K562 (cell line): Measurements from ENCODE around the gene SKIL. TPM values are rescaled to one million over a fixed set of nuclear protein-coding genes. Genes with fewer than 3 reads are reported as not detected.

Experiments used
- CC2D1A ChIP-seq: fragments of 450-650 bp; IDR thresholded peaks from 2 replicates; pipeline ENCODE4 v1.6.1; 2017; ENCODE audit warnings: mild to moderate bottlenecking
- DMBX1 ChIP-seq: fragments of 250-450 bp; sonication (Bioruptor Pico); IDR thresholded peaks from 2 replicates; pipeline ENCODE4 v1.8.0; 2022; ENCODE audit warnings: inconsistent platforms, mild to moderate bottlenecking, moderate library complexity, borderline replicate concordance
- FOXP1 ChIP-seq: sonication (generic); formaldehyde crosslinking; IDR thresholded peaks from 2 replicates; pipeline ENCODE4 v1.8.0; 2022; ENCODE audit warnings: mild to moderate bottlenecking, missing genetic modification reagents
- PTBP1 ChIP-seq: fragments of 200-400 bp; formaldehyde crosslinking; IDR thresholded peaks from 2 replicates; pipeline ENCODE4 v1.6.1; 2017; ENCODE audit warnings: low read depth, low read length
- ZNF124 ChIP-seq: sonication (generic); formaldehyde crosslinking; IDR thresholded peaks from 2 replicates; pipeline ENCODE4 v1.8.1; 2022; ENCODE audit warnings: missing genetic modification reagents
- polyA plus RNA-seq, 8 experiments: library from polyadenylated mRNA; depleted of rRNA in 4 of 8; stranded (reverse) in 5 of 8; unstranded in 3 of 8; fragments of >200 nt; fragmentation: Nextera tagmentation in 2 of 8; fragmentation: Illumina TruSeq in 1 of 8; extraction: Ambion mirVana in 2 of 8; extraction: Trizol in 1 of 8; gene quantifications; 2 replicates each; pipeline versions ENCODE4 v1.2.1 to v1.2.3, GENCODE V29; 2011 to 2014; ENCODE audit warnings: inconsistent platforms in 1 of 8, missing spikeins in 1 of 8
- total RNA-seq, 7 experiments: library from RNA; depleted of rRNA in 6 of 7; stranded (reverse); fragments of >200 nt in 6 of 7; fragmentation: Illumina TruSeq in 2 of 7; extraction: Trizol in 2 of 7; gene quantifications; 2 replicates each; pipeline versions ENCODE4 v1.2.1 to v1.2.3, GENCODE V29; 2011 to 2021; ENCODE audit warnings: low replicate concordance in 1 of 7
- TF ChIP-seq, protein P1 (sequence below): fragments of 450-650 bp; IDR thresholded peaks from 2 replicates; pipeline ENCODE4 v1.6.1; 2016; ENCODE audit warnings: mild to moderate bottlenecking
- TF ChIP-seq, protein P2 (sequence below): sonication (generic); formaldehyde crosslinking; IDR thresholded peaks from 2 replicates; pipeline ENCODE4 v1.4.0; 2020; ENCODE audit warnings: mild to moderate bottlenecking, missing genetic modification reagents
- TF ChIP-seq, protein P3 (sequence below): fragments of 450-650 bp; formaldehyde crosslinking; conservative IDR thresholded peaks from 2 replicates; pipeline ENCODE4 v1.4.0; 2022; ENCODE audit warnings: mild to moderate bottlenecking, missing genetic modification characterization
- TF ChIP-seq, protein P4 (sequence below): sonication (generic); formaldehyde crosslinking; IDR thresholded peaks from 2 replicates; pipeline ENCODE4 v1.8.0; 2022; ENCODE audit warnings: mild to moderate bottlenecking, missing genetic modification reagents
- TF ChIP-seq, protein P5 (sequence below): fragments of 250-450 bp; sonication (Bioruptor Pico); IDR thresholded peaks from 2 replicates; pipeline ENCODE4 v1.5.0; 2020; ENCODE audit warnings: mild to moderate bottlenecking, borderline replicate concordance
- TF ChIP-seq, protein P6 (sequence below): fragments of 450-650 bp; IDR thresholded peaks from 2 replicates; pipeline ENCODE4 v1.6.1; 2018; ENCODE audit not compliant: partially characterized antibody

The SKIL gene
- total and polyA plus RNA-seq, 9 of the 15 experiments (the other 6 are each of a cell fraction or from before 2014, with no cell fraction given), result 4.3 to 19.1 (median 9.7) TPM

DNA sequence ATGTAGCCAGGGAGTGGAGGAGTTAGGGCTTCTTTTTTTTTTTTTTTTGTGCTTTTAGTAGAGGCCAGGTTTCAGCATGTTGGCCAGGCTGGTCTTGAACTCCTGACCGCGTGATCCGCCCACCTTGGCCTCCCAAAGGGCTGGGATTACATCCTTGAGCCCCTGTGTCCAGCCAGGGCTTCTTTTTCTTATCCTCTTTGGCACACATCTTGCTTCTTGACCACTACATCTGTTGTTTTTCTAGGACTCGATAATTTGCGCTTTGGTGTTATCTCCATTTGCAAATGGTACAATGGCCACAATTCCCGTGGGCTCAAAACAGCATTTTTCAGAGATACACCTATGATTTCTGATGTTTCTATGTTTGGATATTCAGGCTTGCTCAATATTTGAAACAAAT lies 4.2 kb downstream of the SKIL start (continued):
- TF ChIP-seq, protein P1, sequence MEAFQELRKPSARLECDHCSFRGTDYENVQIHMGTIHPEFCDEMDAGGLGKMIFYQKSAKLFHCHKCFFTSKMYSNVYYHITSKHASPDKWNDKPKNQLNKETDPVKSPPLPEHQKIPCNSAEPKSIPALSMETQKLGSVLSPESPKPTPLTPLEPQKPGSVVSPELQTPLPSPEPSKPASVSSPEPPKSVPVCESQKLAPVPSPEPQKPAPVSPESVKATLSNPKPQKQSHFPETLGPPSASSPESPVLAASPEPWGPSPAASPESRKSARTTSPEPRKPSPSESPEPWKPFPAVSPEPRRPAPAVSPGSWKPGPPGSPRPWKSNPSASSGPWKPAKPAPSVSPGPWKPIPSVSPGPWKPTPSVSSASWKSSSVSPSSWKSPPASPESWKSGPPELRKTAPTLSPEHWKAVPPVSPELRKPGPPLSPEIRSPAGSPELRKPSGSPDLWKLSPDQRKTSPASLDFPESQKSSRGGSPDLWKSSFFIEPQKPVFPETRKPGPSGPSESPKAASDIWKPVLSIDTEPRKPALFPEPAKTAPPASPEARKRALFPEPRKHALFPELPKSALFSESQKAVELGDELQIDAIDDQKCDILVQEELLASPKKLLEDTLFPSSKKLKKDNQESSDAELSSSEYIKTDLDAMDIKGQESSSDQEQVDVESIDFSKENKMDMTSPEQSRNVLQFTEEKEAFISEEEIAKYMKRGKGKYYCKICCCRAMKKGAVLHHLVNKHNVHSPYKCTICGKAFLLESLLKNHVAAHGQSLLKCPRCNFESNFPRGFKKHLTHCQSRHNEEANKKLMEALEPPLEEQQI, result no peak
- TF ChIP-seq, protein P2, sequence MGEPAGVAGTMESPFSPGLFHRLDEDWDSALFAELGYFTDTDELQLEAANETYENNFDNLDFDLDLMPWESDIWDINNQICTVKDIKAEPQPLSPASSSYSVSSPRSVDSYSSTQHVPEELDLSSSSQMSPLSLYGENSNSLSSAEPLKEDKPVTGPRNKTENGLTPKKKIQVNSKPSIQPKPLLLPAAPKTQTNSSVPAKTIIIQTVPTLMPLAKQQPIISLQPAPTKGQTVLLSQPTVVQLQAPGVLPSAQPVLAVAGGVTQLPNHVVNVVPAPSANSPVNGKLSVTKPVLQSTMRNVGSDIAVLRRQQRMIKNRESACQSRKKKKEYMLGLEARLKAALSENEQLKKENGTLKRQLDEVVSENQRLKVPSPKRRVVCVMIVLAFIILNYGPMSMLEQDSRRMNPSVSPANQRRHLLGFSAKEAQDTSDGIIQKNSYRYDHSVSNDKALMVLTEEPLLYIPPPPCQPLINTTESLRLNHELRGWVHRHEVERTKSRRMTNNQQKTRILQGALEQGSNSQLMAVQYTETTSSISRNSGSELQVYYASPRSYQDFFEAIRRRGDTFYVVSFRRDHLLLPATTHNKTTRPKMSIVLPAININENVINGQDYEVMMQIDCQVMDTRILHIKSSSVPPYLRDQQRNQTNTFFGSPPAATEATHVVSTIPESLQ (CRISPR knock-in tag), result no peak
- TF ChIP-seq PTBP1 (no peak), DMBX1 (peak; percentile 52; the same call in 1 of the 2 replicates), ZNF124 (CRISPR knock-in tag) (no peak), CC2D1A (peak; percentile 56; the same call in 1 of the 2 replicates), FOXP1 (no peak)
- TF ChIP-seq, protein P3, sequence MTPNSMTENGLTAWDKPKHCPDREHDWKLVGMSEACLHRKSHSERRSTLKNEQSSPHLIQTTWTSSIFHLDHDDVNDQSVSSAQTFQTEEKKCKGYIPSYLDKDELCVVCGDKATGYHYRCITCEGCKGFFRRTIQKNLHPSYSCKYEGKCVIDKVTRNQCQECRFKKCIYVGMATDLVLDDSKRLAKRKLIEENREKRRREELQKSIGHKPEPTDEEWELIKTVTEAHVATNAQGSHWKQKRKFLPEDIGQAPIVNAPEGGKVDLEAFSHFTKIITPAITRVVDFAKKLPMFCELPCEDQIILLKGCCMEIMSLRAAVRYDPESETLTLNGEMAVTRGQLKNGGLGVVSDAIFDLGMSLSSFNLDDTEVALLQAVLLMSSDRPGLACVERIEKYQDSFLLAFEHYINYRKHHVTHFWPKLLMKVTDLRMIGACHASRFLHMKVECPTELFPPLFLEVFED (CRISPR knock-in tag), result no peak
- TF ChIP-seq, protein P4, sequence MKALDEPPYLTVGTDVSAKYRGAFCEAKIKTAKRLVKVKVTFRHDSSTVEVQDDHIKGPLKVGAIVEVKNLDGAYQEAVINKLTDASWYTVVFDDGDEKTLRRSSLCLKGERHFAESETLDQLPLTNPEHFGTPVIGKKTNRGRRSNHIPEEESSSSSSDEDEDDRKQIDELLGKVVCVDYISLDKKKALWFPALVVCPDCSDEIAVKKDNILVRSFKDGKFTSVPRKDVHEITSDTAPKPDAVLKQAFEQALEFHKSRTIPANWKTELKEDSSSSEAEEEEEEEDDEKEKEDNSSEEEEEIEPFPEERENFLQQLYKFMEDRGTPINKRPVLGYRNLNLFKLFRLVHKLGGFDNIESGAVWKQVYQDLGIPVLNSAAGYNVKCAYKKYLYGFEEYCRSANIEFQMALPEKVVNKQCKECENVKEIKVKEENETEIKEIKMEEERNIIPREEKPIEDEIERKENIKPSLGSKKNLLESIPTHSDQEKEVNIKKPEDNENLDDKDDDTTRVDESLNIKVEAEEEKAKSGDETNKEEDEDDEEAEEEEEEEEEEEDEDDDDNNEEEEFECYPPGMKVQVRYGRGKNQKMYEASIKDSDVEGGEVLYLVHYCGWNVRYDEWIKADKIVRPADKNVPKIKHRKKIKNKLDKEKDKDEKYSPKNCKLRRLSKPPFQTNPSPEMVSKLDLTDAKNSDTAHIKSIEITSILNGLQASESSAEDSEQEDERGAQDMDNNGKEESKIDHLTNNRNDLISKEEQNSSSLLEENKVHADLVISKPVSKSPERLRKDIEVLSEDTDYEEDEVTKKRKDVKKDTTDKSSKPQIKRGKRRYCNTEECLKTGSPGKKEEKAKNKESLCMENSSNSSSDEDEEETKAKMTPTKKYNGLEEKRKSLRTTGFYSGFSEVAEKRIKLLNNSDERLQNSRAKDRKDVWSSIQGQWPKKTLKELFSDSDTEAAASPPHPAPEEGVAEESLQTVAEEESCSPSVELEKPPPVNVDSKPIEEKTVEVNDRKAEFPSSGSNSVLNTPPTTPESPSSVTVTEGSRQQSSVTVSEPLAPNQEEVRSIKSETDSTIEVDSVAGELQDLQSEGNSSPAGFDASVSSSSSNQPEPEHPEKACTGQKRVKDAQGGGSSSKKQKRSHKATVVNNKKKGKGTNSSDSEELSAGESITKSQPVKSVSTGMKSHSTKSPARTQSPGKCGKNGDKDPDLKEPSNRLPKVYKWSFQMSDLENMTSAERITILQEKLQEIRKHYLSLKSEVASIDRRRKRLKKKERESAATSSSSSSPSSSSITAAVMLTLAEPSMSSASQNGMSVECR (CRISPR knock-in tag), result no peak
- TF ChIP-seq, protein P5, sequence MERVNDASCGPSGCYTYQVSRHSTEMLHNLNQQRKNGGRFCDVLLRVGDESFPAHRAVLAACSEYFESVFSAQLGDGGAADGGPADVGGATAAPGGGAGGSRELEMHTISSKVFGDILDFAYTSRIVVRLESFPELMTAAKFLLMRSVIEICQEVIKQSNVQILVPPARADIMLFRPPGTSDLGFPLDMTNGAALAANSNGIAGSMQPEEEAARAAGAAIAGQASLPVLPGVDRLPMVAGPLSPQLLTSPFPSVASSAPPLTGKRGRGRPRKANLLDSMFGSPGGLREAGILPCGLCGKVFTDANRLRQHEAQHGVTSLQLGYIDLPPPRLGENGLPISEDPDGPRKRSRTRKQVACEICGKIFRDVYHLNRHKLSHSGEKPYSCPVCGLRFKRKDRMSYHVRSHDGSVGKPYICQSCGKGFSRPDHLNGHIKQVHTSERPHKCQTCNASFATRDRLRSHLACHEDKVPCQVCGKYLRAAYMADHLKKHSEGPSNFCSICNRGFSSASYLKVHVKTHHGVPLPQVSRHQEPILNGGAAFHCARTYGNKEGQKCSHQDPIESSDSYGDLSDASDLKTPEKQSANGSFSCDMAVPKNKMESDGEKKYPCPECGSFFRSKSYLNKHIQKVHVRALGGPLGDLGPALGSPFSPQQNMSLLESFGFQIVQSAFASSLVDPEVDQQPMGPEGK (CRISPR knock-in tag), result no peak
- TF ChIP-seq, protein P6, sequence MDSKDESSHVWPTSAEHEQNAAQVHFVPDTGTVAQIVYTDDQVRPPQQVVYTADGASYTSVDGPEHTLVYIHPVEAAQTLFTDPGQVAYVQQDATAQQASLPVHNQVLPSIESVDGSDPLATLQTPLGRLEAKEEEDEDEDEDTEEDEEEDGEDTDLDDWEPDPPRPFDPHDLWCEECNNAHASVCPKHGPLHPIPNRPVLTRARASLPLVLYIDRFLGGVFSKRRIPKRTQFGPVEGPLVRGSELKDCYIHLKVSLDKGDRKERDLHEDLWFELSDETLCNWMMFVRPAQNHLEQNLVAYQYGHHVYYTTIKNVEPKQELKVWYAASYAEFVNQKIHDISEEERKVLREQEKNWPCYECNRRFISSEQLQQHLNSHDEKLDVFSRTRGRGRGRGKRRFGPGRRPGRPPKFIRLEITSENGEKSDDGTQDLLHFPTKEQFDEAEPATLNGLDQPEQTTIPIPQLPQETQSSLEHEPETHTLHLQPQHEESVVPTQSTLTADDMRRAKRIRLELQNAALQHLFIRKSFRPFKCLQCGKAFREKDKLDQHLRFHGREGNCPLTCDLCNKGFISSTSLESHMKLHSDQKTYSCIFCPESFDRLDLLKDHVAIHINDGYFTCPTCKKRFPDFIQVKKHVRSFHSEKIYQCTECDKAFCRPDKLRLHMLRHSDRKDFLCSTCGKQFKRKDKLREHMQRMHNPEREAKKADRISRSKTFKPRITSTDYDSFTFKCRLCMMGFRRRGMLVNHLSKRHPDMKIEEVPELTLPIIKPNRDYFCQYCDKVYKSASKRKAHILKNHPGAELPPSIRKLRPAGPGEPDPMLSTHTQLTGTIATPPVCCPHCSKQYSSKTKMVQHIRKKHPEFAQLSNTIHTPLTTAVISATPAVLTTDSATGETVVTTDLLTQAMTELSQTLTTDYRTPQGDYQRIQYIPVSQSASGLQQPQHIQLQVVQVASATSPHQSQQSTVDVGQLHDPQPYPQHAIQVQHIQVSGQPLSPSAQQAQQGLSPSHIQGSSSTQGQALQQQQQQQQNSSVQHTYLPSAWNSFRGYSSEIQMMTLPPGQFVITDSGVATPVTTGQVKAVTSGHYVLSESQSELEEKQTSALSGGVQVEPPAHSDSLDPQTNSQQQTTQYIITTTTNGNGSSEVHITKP, result no peak
